Trophoblast cell (in vitro differentiated cells and primary cell): ENCODE measurements around the gene ATF2.

Source experiments
- DNase-seq, 2 donors: peaks; one replicate each; pipeline ENCODE4 v3.0.0-alpha.2; 2016
- H2AFZ ChIP-seq: 2 replicates; pipeline ENCODE4 v1.6.1; 2013; ENCODE audit warnings: low read length, moderate library complexity, mild to moderate bottlenecking; ENCODE audit not compliant: insufficient read depth, poor library complexity
- H2AK5ac ChIP-seq: 2 replicates; pipeline ENCODE4 v1.6.1; 2013; ENCODE audit warnings: mild to moderate bottlenecking, low read length
- H2BK120ac ChIP-seq: 2 replicates; pipeline ENCODE4 v1.6.1; 2013; ENCODE audit warnings: low read length, mild to moderate bottlenecking, moderate library complexity; ENCODE audit not compliant: insufficient read depth, poor library complexity
- H2BK12ac ChIP-seq: 2 replicates; pipeline ENCODE4 v1.6.1; 2013; ENCODE audit warnings: mild to moderate bottlenecking, low read length, moderate library complexity
- H2BK5ac ChIP-seq: 2 replicates; pipeline ENCODE4 v1.6.1; 2013; ENCODE audit warnings: low read length, low read depth, moderate library complexity, mild to moderate bottlenecking; ENCODE audit not compliant: poor library complexity
- H3K14ac ChIP-seq: 2 replicates; pipeline ENCODE4 v1.6.1; 2013; ENCODE audit warnings: mild to moderate bottlenecking, low read length
- H3K18ac ChIP-seq: 2 replicates; pipeline ENCODE4 v1.6.1; 2013; ENCODE audit warnings: mild to moderate bottlenecking, low read length
- H3K23ac ChIP-seq: 2 replicates; pipeline ENCODE4 v1.6.1; 2013; ENCODE audit warnings: low read length
- H3K27ac ChIP-seq: 2 replicates; pipeline ENCODE4 v1.5.1; 2013; ENCODE audit warnings: low read depth, mild to moderate bottlenecking, inconsistent platforms, low read length, moderate library complexity
- H3K27me3 ChIP-seq: 2 replicates; pipeline ENCODE4 v1.6.1; 2013; ENCODE audit warnings: inconsistent platforms, mild to moderate bottlenecking, low read length, moderate library complexity; ENCODE audit not compliant: insufficient read depth
- H3K36me3 ChIP-seq, 2 experiments: 1 replicate in 1 of 2; 2 replicates in 1 of 2; pipeline ENCODE4 v1.6.1; 2013; ENCODE audit warnings: low read length in 2 of 2, mild to moderate bottlenecking in 2 of 2, moderate library complexity in 1 of 2; ENCODE audit not compliant: insufficient read depth in 2 of 2, control insufficient read depth in 1 of 2
- H3K4ac ChIP-seq: 2 replicates; pipeline ENCODE4 v1.6.1; 2013; ENCODE audit warnings: low read depth, mild to moderate bottlenecking, low read length, moderate library complexity
- H3K4me1 ChIP-seq, 2 experiments: 1 replicate in 1 of 2; 2 replicates in 1 of 2; pipeline ENCODE4 v1.6.1; 2013; ENCODE audit warnings: low read length in 2 of 2, mild to moderate bottlenecking in 2 of 2, moderate library complexity in 1 of 2; ENCODE audit not compliant: insufficient read depth in 2 of 2, control insufficient read depth in 1 of 2
- H3K4me2 ChIP-seq: 2 replicates; pipeline ENCODE4 v1.6.1; 2013; ENCODE audit warnings: inconsistent platforms, mild to moderate bottlenecking, low read length, moderate library complexity
- H3K4me3 ChIP-seq: 2 replicates; pipeline ENCODE4 v1.5.1; 2013; ENCODE audit warnings: mild to moderate bottlenecking, low read depth, low read length, inconsistent platforms
- H3K79me1 ChIP-seq: one replicate; pipeline ENCODE4 v1.6.1; 2013; ENCODE audit warnings: low read length
- H3K79me2 ChIP-seq: 2 replicates; pipeline ENCODE4 v1.6.1; 2013; ENCODE audit warnings: low read length, mild to moderate bottlenecking; ENCODE audit not compliant: control insufficient read depth, insufficient read depth, poor library complexity
- H3K9ac ChIP-seq: 2 replicates; pipeline ENCODE4 v1.6.1; 2013; ENCODE audit warnings: mild to moderate bottlenecking, low read length
- H3K9me3 ChIP-seq: 2 replicates; pipeline ENCODE4 v1.6.1; 2013; ENCODE audit warnings: low read depth, mild to moderate bottlenecking, control low read depth, inconsistent platforms, low read length; ENCODE audit not compliant: insufficient read depth
- H4K12ac ChIP-seq: 2 replicates; pipeline ENCODE4 v1.6.1; 2013; ENCODE audit warnings: low read depth, mild to moderate bottlenecking, low read length, moderate library complexity
- H4K8ac ChIP-seq: 2 replicates; pipeline ENCODE4 v1.6.1; 2013; ENCODE audit warnings: low read depth, mild to moderate bottlenecking, low read length, moderate library complexity
- H4K91ac ChIP-seq: one replicate; pipeline ENCODE4 v1.6.1; 2013; ENCODE audit warnings: low read depth, mild to moderate bottlenecking, low read length, moderate library complexity
- WGBS: extraction: QIAGEN DNeasy Blood & Tissue Kit; methylation state at CpG from one replicate; pipeline ENCODE4 v1.1.7; 2013; ENCODE audit warnings: missing lambda C conversion rate; ENCODE audit not compliant: insufficient read length, insufficient coverage; ENCODE audit errors: extremely low coverage; 5-methylcytosine and 5-hydroxymethylcytosine counted together

The ATF2 gene

DNA sequence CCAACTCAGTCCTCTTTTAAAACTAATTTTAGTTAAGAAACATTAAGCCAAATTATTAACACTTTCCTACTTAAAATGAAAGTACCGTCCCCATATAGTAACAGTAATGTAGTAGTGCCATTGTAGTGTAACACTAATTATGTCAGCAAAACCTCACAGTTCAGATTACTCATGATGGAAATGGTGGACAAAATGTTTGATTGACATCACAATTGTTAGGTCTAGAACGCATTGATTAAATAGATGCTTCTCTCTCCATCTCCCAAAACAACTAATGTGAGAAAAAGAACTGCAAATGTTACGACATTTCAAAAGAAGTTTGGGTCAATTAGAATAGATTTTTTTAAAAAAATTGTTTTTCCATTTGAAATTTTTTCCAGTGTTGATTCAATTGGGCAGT lies 1.2 kb upstream of the ATF2 start:
- H3K23ac ChIP-seq, result no peak overlapping the region
- H3K9me3 ChIP-seq, result no peaks in the 10 kb centered on the region
- H3K36me3 ChIP-seq, result peaks cover under 1 to 1% of the 10 kb centered on the region in 2 experiments
- no peak overlapping the region for H2BK120ac ChIP-seq
- no peak overlapping the region for H3K14ac ChIP-seq
- H3K9ac ChIP-seq, result no peak overlapping the region
- H3K18ac ChIP-seq, result no peak overlapping the region
- no peak overlapping the region for H2BK5ac ChIP-seq
- no peak overlapping the region for H3K4me2 ChIP-seq
- H3K4ac ChIP-seq, result no peak overlapping the region
- no peak overlapping the region for H4K8ac ChIP-seq
- no peak overlapping the region for H4K12ac ChIP-seq
- H3K27me3 ChIP-seq, result no peaks in the 10 kb centered on the region
- peaks cover 10% of the 10 kb centered on the region for H3K79me1 ChIP-seq
- H4K91ac ChIP-seq, result no peak overlapping the region
- H3K79me2 ChIP-seq, result peaks cover 15% of the 10 kb centered on the region
- H2BK12ac ChIP-seq, result no peak overlapping the region
- no CpG with 5 or more reads among the region's 3 CpGs for WGBS
- DNase-seq, result no peak
- peaks cover 0 to 3% of the 10 kb centered on the region in 2 experiments for H3K4me1 ChIP-seq
- no peak overlapping the region for H2AFZ ChIP-seq
- H3K27ac ChIP-seq, result no peak overlapping the region
- no peak overlapping the region for H2AK5ac ChIP-seq
- H3K4me3 ChIP-seq, result no peak overlapping the region

DNA sequence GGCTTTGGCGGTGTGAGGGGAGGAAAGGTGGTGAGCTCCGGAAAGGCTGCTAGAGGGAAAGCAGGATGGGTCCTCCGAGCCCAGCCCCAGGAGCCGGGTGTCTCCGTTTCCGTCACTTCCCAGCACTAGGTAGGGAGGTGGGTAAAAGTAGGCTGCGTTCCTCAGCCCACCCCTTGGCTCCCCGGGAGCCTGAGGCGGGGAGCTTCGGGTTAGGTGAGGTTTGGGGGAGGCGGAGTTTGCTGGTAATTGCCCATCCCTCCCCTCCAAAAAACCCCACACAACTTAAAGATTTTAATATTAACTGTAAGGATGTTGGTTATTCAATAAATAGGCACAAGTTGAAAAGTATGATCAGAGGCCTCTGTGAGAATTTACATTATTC lies 552 bp upstream of the ATF2 start:
- peak overlapping the region; percentile 87 for H2AFZ ChIP-seq
- DNase-seq, result no peak
- peak overlapping the region; percentile 66 for H3K4me2 ChIP-seq
- peak overlapping the region; percentile 83 for H3K27ac ChIP-seq
- peaks cover 0 to 2% of the 10 kb centered on the region in 2 experiments for H3K36me3 ChIP-seq
- peak overlapping the region; percentile 98 for H2BK120ac ChIP-seq
- peak overlapping the region; percentile 98 for H3K18ac ChIP-seq
- peaks cover 0 to 3% of the 10 kb centered on the region in 2 experiments for H3K4me1 ChIP-seq
- H3K4me3 ChIP-seq, result peak overlapping the region; percentile 80
- no peaks in the 10 kb centered on the region for H3K27me3 ChIP-seq
- peak overlapping the region; percentile 92 for H4K12ac ChIP-seq
- no peak overlapping the region for H3K23ac ChIP-seq
- WGBS, result no CpG with 5 or more reads among the region's 11 CpGs
- peaks cover 10% of the 10 kb centered on the region for H3K79me1 ChIP-seq
- peak overlapping the region; percentile 95 for H2BK5ac ChIP-seq
- H3K9ac ChIP-seq, result peak overlapping the region; percentile 88
- peak overlapping the region; percentile 71 for H2BK12ac ChIP-seq
- H3K14ac ChIP-seq, result peak overlapping the region; percentile 99
- no peaks in the 10 kb centered on the region for H3K9me3 ChIP-seq
- H3K4ac ChIP-seq, result peak overlapping the region; percentile 91
- H4K91ac ChIP-seq, result peak overlapping the region; percentile 80
- H4K8ac ChIP-seq, result peak overlapping the region; percentile 99
- peaks cover 15% of the 10 kb centered on the region for H3K79me2 ChIP-seq
- H2AK5ac ChIP-seq, result no peak overlapping the region

DNA sequence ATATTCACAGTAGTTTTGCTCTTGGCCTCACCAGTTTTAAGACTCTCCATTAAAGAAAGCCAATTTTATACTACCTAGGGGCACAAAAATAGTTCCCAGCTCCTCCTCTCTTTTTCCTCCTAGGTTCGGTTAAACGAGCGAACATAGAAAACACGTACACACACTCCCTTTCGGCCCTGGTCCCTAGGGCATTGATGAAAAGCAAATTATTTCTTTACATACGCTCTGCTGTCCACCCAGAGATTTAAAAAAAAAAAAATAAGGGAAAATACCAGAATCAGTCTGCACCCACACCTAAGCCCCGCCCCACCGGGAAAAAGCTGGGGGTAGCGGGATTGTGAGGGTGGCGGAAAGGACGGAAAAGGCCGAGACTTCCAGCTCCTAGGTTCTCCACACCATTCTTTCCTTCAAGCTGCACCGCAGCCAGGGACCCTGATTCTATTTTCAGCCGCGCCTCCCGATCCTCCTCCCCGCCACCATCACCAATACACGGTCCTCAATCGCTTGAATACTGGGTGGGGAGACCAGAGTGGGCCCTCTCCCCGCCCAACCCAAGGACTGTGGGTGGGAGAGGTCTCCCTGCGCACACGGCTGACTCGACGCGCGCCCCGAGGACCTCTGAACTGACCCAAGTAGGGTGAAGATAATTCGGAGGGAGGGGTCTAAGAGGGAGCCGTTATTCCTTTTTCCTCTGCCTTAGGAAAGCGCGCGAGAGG lies 769 bp downstream of the ATF2 start:
- Histone ChIP-seq H3K4me1 (peaks cover 0 to 3% of the 10 kb centered on the region in 2 experiments), H3K4me3 (peak overlapping the region; percentile 94), H3K79me2 (peaks cover 15% of the 10 kb centered on the region), H3K27me3 (no peaks in the 10 kb centered on the region), H3K4me2 (peak overlapping the region; percentile 87), H3K27ac (peak overlapping the region; percentile 67), H2BK12ac (no peak overlapping the region), H4K91ac (peak overlapping the region; percentile 88), H2BK5ac (peak overlapping the region; percentile 47), H3K9me3 (no peaks in the 10 kb centered on the region), H3K14ac (peak overlapping the region; percentile 95), H2AK5ac (peak overlapping the region; percentile 8), H2AFZ (peak overlapping the region; percentile 76), H4K12ac (peak overlapping the region; percentile 92), H3K79me1 (peaks cover 10% of the 10 kb centered on the region), H2BK120ac (peak overlapping the region; percentile 89), H4K8ac (peak overlapping the region; percentile 88), H3K36me3 (peaks cover 0 to 2% of the 10 kb centered on the region in 2 experiments), H3K18ac (peak overlapping the region; percentile 93), H3K23ac (no peak overlapping the region), H3K9ac (peak overlapping the region; percentile 88), H3K4ac (peak overlapping the region; percentile 92)
- no CpG with 5 or more reads among the region's 32 CpGs for WGBS
- DNase-seq, result peak in 1 of 2 donors; percentile 47

DNA sequence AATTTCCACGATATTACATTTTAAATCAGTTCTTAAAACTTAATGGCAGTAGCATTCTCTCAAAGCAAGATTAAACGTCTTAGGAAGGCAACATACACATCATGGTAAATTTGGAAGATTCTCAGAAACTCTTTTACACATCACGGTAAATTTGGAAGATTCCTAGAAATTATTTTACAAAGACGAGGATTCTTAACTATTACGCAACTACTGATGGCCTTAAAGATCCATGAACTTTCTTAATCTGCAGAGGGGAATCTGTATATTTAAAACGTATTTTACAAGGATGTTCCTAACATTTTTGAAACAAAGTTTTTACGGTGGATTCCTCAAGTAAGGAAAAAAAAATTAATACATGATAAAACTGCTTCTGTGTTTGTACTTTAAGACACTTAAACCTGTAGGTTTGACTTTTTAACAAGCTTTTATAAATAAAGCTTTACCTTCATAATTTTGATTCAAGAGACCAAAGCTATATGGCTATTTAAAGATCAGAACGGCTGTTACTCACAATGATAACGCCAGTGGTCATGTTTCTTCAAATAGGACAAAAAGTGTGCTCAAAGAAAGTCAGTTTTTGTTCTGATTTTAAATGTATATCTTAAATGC lies 1.7 kb downstream of the ATF2 start:
- Histone ChIP-seq H3K9me3 (no peaks in the 10 kb centered on the region), H4K12ac (no peak overlapping the region), H3K9ac (no peak overlapping the region), H2AK5ac (no peak overlapping the region), H4K8ac (no peak overlapping the region), H3K36me3 (peaks cover 0 to 2% of the 10 kb centered on the region in 2 experiments), H3K4me3 (no peak overlapping the region), H3K4ac (no peak overlapping the region), H3K27ac (no peak overlapping the region), H2AFZ (no peak overlapping the region), H3K79me1 (peaks cover 10% of the 10 kb centered on the region), H3K27me3 (no peaks in the 10 kb centered on the region), H3K4me1 (peaks cover 0 to 3% of the 10 kb centered on the region in 2 experiments), H3K23ac (no peak overlapping the region), H3K79me2 (peaks cover 15% of the 10 kb centered on the region), H3K18ac (no peak overlapping the region), H2BK5ac (no peak overlapping the region), H2BK120ac (no peak overlapping the region), H3K4me2 (no peak overlapping the region), H2BK12ac (no peak overlapping the region), H3K14ac (no peak overlapping the region), H4K91ac (no peak overlapping the region)
- peak in 1 of 2 donors; percentile 31 for DNase-seq
- 100% methylated on average over 1 of the region's 9 CpGs for WGBS
